Suprapubic skin (tissue), 4 donors: ENCODE results near the gene AADACL2. TPM values are rescaled to one million over a fixed set of nuclear protein-coding genes. Genes with fewer than 3 reads are reported as not detected.

ENCODE experiments used
- DNase-seq, 2 donors: peaks; one replicate each; pipeline ENCODE4 v3.0.0-alpha.2; 2019; ENCODE audit warnings: low spot score in 2 of 2
- H3K27ac ChIP-seq: fragments of 200-600 bp; sonication (generic); one replicate; pipeline ENCODE4 v1.5.1; 2019
- H3K27me3 ChIP-seq: fragments of 200-600 bp; sonication (generic); one replicate; pipeline ENCODE4 v1.5.1; 2019
- H3K36me3 ChIP-seq: fragments of 200-600 bp; sonication (generic); one replicate; pipeline ENCODE4 v1.5.1; 2019
- H3K4me1 ChIP-seq: fragments of 200-600 bp; sonication (generic); one replicate; pipeline ENCODE4 v1.5.1; 2019
- H3K4me3 ChIP-seq: fragments of 200-600 bp; sonication (generic); one replicate; pipeline ENCODE4 v1.5.1; 2019; ENCODE audit warnings: mild to moderate bottlenecking
- H3K9me3 ChIP-seq: fragments of 200-600 bp; sonication (generic); one replicate; pipeline ENCODE4 v1.5.1; 2019
- CTCF ChIP-seq, 2 donors: fragments of 200-600 bp in 1 of 2; fragments of 450-650 bp in 1 of 2; sonication (generic) in 1 of 2; IDR thresholded peaks; one replicate each; pipeline ENCODE4 v1.5.1; 2016 to 2019; ENCODE audit warnings: antibody characterized with exemption in 2 of 2, mild to moderate bottlenecking in 1 of 2, moderate library complexity in 1 of 2
- EP300 ChIP-seq: sonication (generic); formaldehyde crosslinking; IDR thresholded peaks from one replicate; pipeline ENCODE4 v1.6.1; 2017; ENCODE audit warnings: antibody characterized with exemption
- POLR2A ChIP-seq, 2 donors: fragments of 450-650 bp; IDR thresholded peaks; one replicate each; pipeline ENCODE4 v1.6.1; 2017; ENCODE audit warnings: antibody characterized with exemption in 2 of 2, mild to moderate bottlenecking in 2 of 2, moderate library complexity in 2 of 2
- POLR2AphosphoS5 ChIP-seq, 3 donors: sonication (generic); formaldehyde crosslinking; IDR thresholded peaks; one replicate each; pipeline ENCODE4 v1.6.1; 2017; ENCODE audit warnings: antibody characterized with exemption in 3 of 3
- WGBS: methylation state at CpG from one replicate; pipeline ENCODE4 v1.1.5; 2018; 5-methylcytosine and 5-hydroxymethylcytosine counted together
- total RNA-seq, 4 donors: library from RNA; depleted of rRNA; stranded (reverse); fragments of >200 nt; gene quantifications; one replicate each; pipeline ENCODE4 v1.1.0, GENCODE V29; 2016

The AADACL2 gene
- total RNA-seq, 4 donors from 2014 or later, result 23.9 to 73.3 (median 49.6) TPM

- H3K27ac ChIP-seq, result no peak overlapping the region
- peaks cover 14% of the 10 kb centered on the region for H3K4me1 ChIP-seq
- no peaks in the 10 kb centered on the region for H3K9me3 ChIP-seq
- no peak for DNase-seq
- no peak overlapping the region for H3K4me3 ChIP-seq
- no peaks in the 10 kb centered on the region for H3K36me3 ChIP-seq
- no peak for TF ChIP-seq EP300
- no peak for TF ChIP-seq CTCF (IDR thresholded peaks at IDR 0.05)
- no peak for TF ChIP-seq POLR2A (IDR thresholded peaks at IDR 0.05)
- no peak for TF ChIP-seq POLR2AphosphoS5 (IDR thresholded peaks at IDR 0.05)
- no peaks in the 10 kb centered on the region for H3K27me3 ChIP-seq
These were observed 32.0 kb downstream of the AADACL2 start for GRCh38 chr3:151765685-151766084.

GRCh38 chr3:151766454-151766853, 32.7 kb downstream of the AADACL2 start:
- Histone ChIP-seq H3K9me3 (no peaks in the 10 kb centered on the region), H3K27ac (no peak overlapping the region), H3K27me3 (no peaks in the 10 kb centered on the region), H3K4me1 (peaks cover 22% of the 10 kb centered on the region), H3K4me3 (no peak overlapping the region), H3K36me3 (no peaks in the 10 kb centered on the region)
- no peak for TF ChIP-seq CTCF (IDR thresholded peaks at IDR 0.05)
- no peak for TF ChIP-seq POLR2A (IDR thresholded peaks at IDR 0.05)
- no peak for TF ChIP-seq EP300
- no peak for TF ChIP-seq POLR2AphosphoS5 (IDR thresholded peaks at IDR 0.05)
- WGBS, result 80% methylated on average over 2 of the region's 2 CpGs
- DNase-seq, result no peak

GRCh38 chr3:151768393-151768930, 34.7 kb downstream of the AADACL2 start:
- 97% methylated on average over 1 of the region's 1 CpG for WGBS

GRCh38 chr3:151769175-151769574, 35.4 kb downstream of the AADACL2 start:
- Histone ChIP-seq H3K4me3 (no peak overlapping the region), H3K27ac (no peak overlapping the region), H3K27me3 (no peaks in the 10 kb centered on the region), H3K4me1 (peaks cover 22% of the 10 kb centered on the region), H3K9me3 (no peaks in the 10 kb centered on the region), H3K36me3 (no peaks in the 10 kb centered on the region)
- no peak for DNase-seq
- TF ChIP-seq POLR2AphosphoS5 (IDR thresholded peaks at IDR 0.05), result no peak
- TF ChIP-seq CTCF (IDR thresholded peaks at IDR 0.05), result no peak
- no peak for TF ChIP-seq POLR2A (IDR thresholded peaks at IDR 0.05)
- TF ChIP-seq EP300, result no peak
- WGBS, result 82% methylated on average over 2 of the region's 2 CpGs

More at GRCh38 chr3:151768393-151768930, 34.7 kb downstream of the AADACL2 start:
- TF ChIP-seq POLR2AphosphoS5 (IDR thresholded peaks at IDR 0.05) (no peak), EP300 (no peak), CTCF (IDR thresholded peaks at IDR 0.05) (no peak), POLR2A (IDR thresholded peaks at IDR 0.05) (no peak)
- Histone ChIP-seq H3K9me3 (no peaks in the 10 kb centered on the region), H3K27me3 (no peaks in the 10 kb centered on the region), H3K27ac (no peak overlapping the region), H3K4me3 (no peak overlapping the region), H3K4me1 (peaks cover 22% of the 10 kb centered on the region), H3K36me3 (no peaks in the 10 kb centered on the region)
- no peak for DNase-seq

- WGBS, result 42% methylated on average over 4 of the region's 4 CpGs
- DNase-seq, result peak in 1 of 2 donors; percentile 64
- H3K4me3 ChIP-seq, result no peak overlapping the region
These were observed 37.2 kb downstream of the AADACL2 start for GRCh38 chr3:151770956-151771355.

More at GRCh38 chr3:151770956-151771355, 37.2 kb downstream of the AADACL2 start:
- TF ChIP-seq POLR2AphosphoS5 (IDR thresholded peaks at IDR 0.05) (no peak), POLR2A (IDR thresholded peaks at IDR 0.05) (no peak), EP300 (no peak), CTCF (IDR thresholded peaks at IDR 0.05) (no peak)
- Histone ChIP-seq H3K27me3 (no peaks in the 10 kb centered on the region), H3K4me1 (peaks cover 25% of the 10 kb centered on the region), H3K36me3 (no peaks in the 10 kb centered on the region), H3K27ac (peak overlapping the region; percentile 57), H3K9me3 (no peaks in the 10 kb centered on the region)
